OCI-LY1 (cell line): Measurements from ENCODE around the gene BNIP3.

Experiments
- H2AFZ ChIP-seq: fragments of 200-600 bp; sonication (generic), shearing (Covaris generic); 2 replicates; pipeline ENCODE4 v1.6.0; 2014; ENCODE audit warnings: antibody characterized with exemption, mild to moderate bottlenecking, low read length
- H3F3A ChIP-seq: fragments of 200-600 bp; sonication (generic), shearing (Covaris generic); 2 replicates; pipeline ENCODE4 v1.6.0; 2014; ENCODE audit warnings: mild to moderate bottlenecking, antibody characterized with exemption, low read length, moderate library complexity; ENCODE audit not compliant: insufficient read depth
- H3K27ac ChIP-seq: fragments of 200-600 bp; sonication (generic); 2 replicates; pipeline ENCODE4 v1.5.1; 2014; ENCODE audit warnings: low read length, mixed run types, mild to moderate bottlenecking, low read depth; ENCODE audit not compliant: poor library complexity, severe bottlenecking
- H3K27me3 ChIP-seq: fragments of 200-600 bp; sonication (generic); 2 replicates; pipeline ENCODE4 v1.6.0; 2014; ENCODE audit warnings: antibody characterized with exemption, mild to moderate bottlenecking, low read length, moderate library complexity; ENCODE audit not compliant: insufficient read depth
- H3K36me3 ChIP-seq: fragments of 200-600 bp; sonication (generic); 2 replicates; pipeline ENCODE4 v1.6.1; 2014; ENCODE audit warnings: mild to moderate bottlenecking, antibody characterized with exemption, low read length, moderate library complexity, mixed read lengths; ENCODE audit not compliant: insufficient read depth
- H3K4me1 ChIP-seq: fragments of 200-600 bp; sonication (generic); 2 replicates; pipeline ENCODE4 v1.5.1; 2014; ENCODE audit warnings: mild to moderate bottlenecking, low read length, moderate library complexity; ENCODE audit not compliant: insufficient read depth, severe bottlenecking
- H3K4me2 ChIP-seq: fragments of 200-600 bp; sonication (generic), shearing (Covaris generic); 2 replicates; pipeline ENCODE4 v1.6.1; 2014; ENCODE audit warnings: low read length
- H3K4me3 ChIP-seq: fragments of 200-600 bp; sonication (generic); 2 replicates; pipeline ENCODE4 v1.5.1; 2014; ENCODE audit warnings: low read length, low read depth, mild to moderate bottlenecking, mixed read lengths; ENCODE audit not compliant: poor library complexity, severe bottlenecking
- H3K79me2 ChIP-seq: fragments of 200-600 bp; shearing (Covaris generic); 2 replicates; pipeline ENCODE4 v1.6.1; 2016; ENCODE audit warnings: mixed run types, low read length, mixed read lengths; ENCODE audit not compliant: insufficient read depth
- H3K9ac ChIP-seq: fragments of 200-600 bp; sonication (generic), shearing (Covaris generic); 2 replicates; pipeline ENCODE4 v1.6.1; 2014; ENCODE audit warnings: mild to moderate bottlenecking, low read length, mixed read lengths
- H3K9me2 ChIP-seq: fragments of 200-600 bp; sonication (generic), shearing (Covaris generic); 2 replicates; pipeline ENCODE4 v1.6.1; 2014; ENCODE audit warnings: low read depth, mild to moderate bottlenecking, low read length, mixed read lengths
- H3K9me3 ChIP-seq: fragments of 200-600 bp; shearing (Covaris generic); 2 replicates; pipeline ENCODE4 v1.6.1; 2014; ENCODE audit warnings: low read length, mixed read lengths
- H4K20me1 ChIP-seq: fragments of 200-600 bp; sonication (generic), shearing (Covaris generic); 2 replicates; pipeline ENCODE4 v1.6.0; 2016; ENCODE audit warnings: mild to moderate bottlenecking, low read length; ENCODE audit not compliant: insufficient read depth
- CTCF ChIP-seq: fragments of 200-600 bp; sonication (generic), shearing (Covaris generic); IDR thresholded peaks from 2 replicates; pipeline ENCODE4 v1.5.1; 2017; ENCODE audit warnings: mild to moderate bottlenecking, antibody characterized with exemption, low read length, moderate library complexity, mixed read lengths
- EZH2 ChIP-seq: fragments of 200-600 bp; sonication (generic), shearing (Covaris generic); IDR thresholded peaks from 2 replicates; pipeline ENCODE4 v1.8.0; 2017; ENCODE audit warnings: borderline replicate concordance, mixed run types, mild to moderate bottlenecking, antibody characterized with exemption, low read length, moderate library complexity, mixed read lengths

BNIP3 gene

GRCh38 chr10:131971591-131971990 is 10.1 kb downstream of the BNIP3 start:
- Histone ChIP-seq H3K36me3 (peaks cover 61% of the 10 kb centered on the region), H3K4me2 (no peak overlapping the region), H3F3A (no peaks in the 10 kb centered on the region), H4K20me1 (peaks cover 7% of the 10 kb centered on the region; the same call in 1 of the 2 replicates), H3K9me2 (no peaks in the 10 kb centered on the region), H3K4me1 (peaks cover 47% of the 10 kb centered on the region), H3K79me2 (peaks cover 14% of the 10 kb centered on the region; the same call in 1 of the 2 replicates), H3K27ac (no peak overlapping the region), H3K9me3 (no peaks in the 10 kb centered on the region), H3K27me3 (no peaks in the 10 kb centered on the region), H3K4me3 (no peak overlapping the region), H2AFZ (no peak overlapping the region), H3K9ac (no peak overlapping the region)
- TF ChIP-seq CTCF, result no peak

DNA sequence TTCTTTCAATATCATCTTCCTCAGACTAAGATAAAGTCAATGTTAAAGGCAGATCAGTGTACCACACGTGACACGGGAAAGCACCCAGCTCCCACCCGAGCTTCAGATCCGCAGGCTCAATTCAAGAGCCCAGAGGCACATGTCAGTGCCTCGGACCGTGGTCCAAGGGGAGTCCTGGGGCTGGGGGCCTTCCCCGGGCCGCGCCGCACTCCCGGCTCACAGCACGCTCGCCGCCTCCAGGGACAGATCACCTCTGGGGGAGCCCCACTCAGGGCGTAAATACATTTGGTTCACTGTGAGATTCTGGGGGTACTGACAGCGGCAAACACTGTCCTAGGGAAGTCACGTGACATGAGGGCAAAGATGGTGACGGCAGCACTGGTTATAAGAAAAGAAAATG is 10.8 kb downstream of the BNIP3 start:
- H3K9me3 ChIP-seq, result no peaks in the 10 kb centered on the region
- H3K36me3 ChIP-seq, result peaks cover 67% of the 10 kb centered on the region
- peaks cover 41% of the 10 kb centered on the region for H3K4me1 ChIP-seq
- H3K9me2 ChIP-seq, result no peaks in the 10 kb centered on the region
- no peaks in the 10 kb centered on the region for H3F3A ChIP-seq
- H3K9ac ChIP-seq, result no peak overlapping the region
- no peak overlapping the region for H3K4me2 ChIP-seq
- H4K20me1 ChIP-seq, result peaks cover 7% of the 10 kb centered on the region; the same call in 1 of the 2 replicates
- no peak overlapping the region for H3K27ac ChIP-seq
- no peaks in the 10 kb centered on the region for H3K27me3 ChIP-seq
- TF ChIP-seq CTCF (no peak), EZH2 (no peak)
- no peak overlapping the region for H2AFZ ChIP-seq
- peaks cover 8% of the 10 kb centered on the region; the same call in 1 of the 2 replicates for H3K79me2 ChIP-seq
- no peak overlapping the region for H3K4me3 ChIP-seq

DNA sequence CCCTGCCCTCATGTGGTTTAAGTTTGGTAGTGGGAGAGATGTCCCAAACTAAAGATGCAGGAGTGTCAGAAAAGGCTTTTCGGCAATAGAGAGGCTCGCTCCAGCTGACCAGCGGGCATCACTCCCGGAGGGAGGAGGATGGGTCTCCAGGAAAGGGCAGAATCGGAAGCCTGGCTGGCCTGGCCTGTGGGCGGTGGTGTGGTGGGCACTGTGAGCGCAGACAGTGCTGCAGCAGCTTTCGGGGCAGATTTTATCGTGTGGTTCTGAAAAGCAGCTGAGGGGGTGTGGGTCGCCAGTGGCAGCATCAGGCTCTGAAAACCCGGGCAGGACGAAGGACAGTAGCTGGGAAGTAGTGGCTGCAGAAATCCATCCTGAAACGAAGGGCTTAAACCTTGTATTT is 12.8 kb downstream of the BNIP3 start:
- no peaks in the 10 kb centered on the region; the same call in 1 of the 2 replicates for H3K79me2 ChIP-seq
- H3K27me3 ChIP-seq, result no peaks in the 10 kb centered on the region
- H3K4me1 ChIP-seq, result peaks cover 21% of the 10 kb centered on the region
- H3K4me2 ChIP-seq, result no peak overlapping the region
- H3K9me2 ChIP-seq, result no peaks in the 10 kb centered on the region
- no peak overlapping the region for H3K4me3 ChIP-seq
- no peak overlapping the region for H3K9ac ChIP-seq
- H3K36me3 ChIP-seq, result peaks cover 71% of the 10 kb centered on the region
- H3K27ac ChIP-seq, result no peak overlapping the region
- H3F3A ChIP-seq, result no peaks in the 10 kb centered on the region
- H4K20me1 ChIP-seq, result peaks cover 5% of the 10 kb centered on the region; the same call in 1 of the 2 replicates
- no peak overlapping the region for H2AFZ ChIP-seq
- TF ChIP-seq CTCF (no peak), EZH2 (no peak)
- H3K9me3 ChIP-seq, result no peaks in the 10 kb centered on the region
